NCI-H226 (cell line): ENCODE measurements around the gene LIMS1.
"Not testable (repeated sequence)": the region's sequence is repeated elsewhere in the genome, so short reads cannot be mapped to it uniquely, and the experiment has no call there.

Experiments
- DNase-seq: peaks from one replicate; pipeline ENCODE4 v3.0.0-alpha.2; 2015

The LIMS1 gene, protein sequence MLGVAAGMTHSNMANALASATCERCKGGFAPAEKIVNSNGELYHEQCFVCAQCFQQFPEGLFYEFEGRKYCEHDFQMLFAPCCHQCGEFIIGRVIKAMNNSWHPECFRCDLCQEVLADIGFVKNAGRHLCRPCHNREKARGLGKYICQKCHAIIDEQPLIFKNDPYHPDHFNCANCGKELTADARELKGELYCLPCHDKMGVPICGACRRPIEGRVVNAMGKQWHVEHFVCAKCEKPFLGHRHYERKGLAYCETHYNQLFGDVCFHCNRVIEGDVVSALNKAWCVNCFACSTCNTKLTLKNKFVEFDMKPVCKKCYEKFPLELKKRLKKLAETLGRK

DNA sequence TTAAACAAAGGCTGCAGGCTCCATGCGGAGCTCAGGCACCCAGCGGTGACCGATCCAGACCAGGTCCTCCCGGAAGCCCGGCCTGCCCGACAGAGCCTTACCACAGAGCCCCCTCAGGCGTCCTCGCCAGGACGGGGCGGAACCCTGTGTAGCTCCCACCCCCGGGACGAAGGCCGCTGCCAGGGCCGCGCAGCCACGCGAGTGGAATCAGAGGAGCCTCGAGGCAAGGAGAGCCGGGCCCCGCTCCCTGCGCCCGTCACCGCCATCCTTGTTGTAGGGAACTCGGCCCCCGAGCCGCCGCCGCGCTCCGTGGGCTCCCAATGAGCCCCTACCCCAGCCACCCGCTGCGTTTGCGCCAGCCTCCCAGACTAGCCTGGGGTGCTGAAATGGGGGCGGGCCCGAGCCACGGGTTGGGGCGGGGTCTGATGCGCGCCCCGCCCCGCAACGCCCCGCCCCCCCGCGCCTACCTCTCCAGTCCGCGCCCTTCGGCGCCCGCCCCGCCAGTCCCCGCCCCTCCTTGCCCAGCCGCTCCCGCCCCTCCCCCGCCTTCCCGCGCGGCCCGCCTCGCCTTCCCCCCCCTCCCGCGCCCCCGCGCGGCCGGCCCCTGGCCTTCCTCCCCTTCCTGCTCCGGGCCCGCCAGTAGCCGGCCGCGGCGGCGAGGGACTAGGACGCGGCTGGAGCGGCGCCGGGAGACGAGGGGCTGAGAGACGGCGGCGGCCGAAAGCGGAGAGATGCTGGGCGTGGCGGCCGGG is at the start of gene LIMS1:
LIMS1 (plus strand) TSS at position 639 of the 752 bp plus-strand sequence; CDS start at position 732, 93 bp downstream.
- peak; percentile 85 for DNase-seq

DNA sequence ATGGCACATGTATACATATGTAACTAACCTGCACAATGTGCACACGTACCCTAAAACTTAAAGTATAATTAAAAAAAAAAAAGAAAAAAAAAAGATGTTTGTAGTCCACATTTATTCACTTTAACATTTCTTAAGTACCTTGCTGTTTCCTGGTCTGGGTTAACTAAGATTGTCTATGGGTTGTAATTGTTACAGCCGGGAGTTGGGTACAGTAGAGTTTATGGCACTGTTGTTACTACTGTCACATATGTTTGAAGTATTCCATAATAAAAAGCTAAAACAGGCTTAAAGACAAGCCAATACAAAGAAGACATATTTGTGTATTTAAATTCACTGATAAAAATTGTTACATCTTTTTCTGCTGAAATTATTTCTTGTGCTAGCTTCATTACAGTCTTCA is 49.0 kb upstream of the LIMS1 start:
- DNase-seq, result no peak

GRCh38 chr2:108490506-108491122 is 43.7 kb upstream of the LIMS1 start:
- DNase-seq, result no peak

DNA sequence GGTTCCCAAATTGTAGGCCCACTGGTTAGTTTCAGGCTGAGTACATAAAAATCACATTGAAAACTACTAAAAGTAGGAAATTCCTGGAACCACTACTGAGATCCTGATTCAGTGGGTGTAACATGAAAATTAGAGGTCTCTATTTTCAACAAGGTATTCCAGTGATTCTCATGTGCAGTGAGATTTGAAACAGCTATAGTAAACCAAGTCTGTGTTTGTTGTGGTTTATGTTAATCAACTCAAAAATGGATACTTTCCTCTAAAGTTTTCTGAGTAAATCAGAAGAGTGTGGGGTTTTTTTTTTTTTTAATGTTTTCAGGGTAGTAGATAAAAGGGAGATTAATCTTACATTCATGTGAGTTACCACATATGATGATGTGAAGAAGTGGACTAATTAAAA is 42.4 kb upstream of the LIMS1 start:
- DNase-seq, result no peak

- DNase-seq, result peak; percentile 51
Measured at GRCh38 chr2:108492364-108492763, 41.9 kb upstream of the LIMS1 start.

GRCh38 chr2:108496167-108496566 is 38.1 kb upstream of the LIMS1 start:
- DNase-seq, result not testable (repeated sequence)

DNA sequence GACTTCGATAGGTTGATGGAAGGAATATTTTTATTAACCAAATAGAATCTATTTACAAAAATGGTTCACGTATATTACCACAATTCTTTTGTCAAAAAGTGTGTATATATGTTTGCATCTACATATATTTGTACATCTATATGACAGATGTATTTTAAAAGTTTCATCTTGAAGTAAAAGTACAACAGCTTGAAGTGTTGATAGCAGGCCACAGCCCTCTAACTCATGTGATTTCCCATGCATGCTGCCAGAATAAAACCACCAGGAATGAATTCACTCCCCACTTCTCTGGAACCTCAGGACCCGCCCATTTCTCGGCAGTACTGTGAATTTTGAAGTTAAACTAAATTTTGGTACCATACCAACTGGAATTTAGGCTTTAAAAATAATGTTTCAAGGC is 26.6 kb upstream of the LIMS1 start:
- DNase-seq, result not testable (repeated sequence)

GRCh38 chr2:108512431-108512830 is 21.8 kb upstream of the LIMS1 start:
- not testable (repeated sequence) for DNase-seq

DNA sequence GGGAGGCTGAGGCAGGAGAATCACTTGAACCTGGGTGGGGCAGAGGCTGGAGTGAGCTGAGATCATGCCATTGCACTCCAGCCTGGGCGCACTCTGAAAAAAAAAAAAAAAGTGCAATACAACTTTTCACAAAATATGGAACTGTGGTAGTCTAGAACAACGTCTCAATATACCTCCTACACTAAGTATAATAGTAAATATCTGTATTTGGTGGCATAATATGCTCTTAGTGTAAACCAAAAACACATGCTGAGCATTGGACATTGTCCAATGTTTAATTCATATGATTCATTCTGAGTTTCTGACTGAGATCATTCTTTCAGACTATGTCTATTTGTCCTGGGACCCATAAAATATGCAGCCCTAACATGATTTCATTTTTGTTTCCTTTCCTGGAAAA is 19.8 kb upstream of the LIMS1 start:
- DNase-seq, result not testable (repeated sequence)

GRCh38 chr2:108524688-108525087 is 9.6 kb upstream of the LIMS1 start:
- not testable (repeated sequence) for DNase-seq

DNA sequence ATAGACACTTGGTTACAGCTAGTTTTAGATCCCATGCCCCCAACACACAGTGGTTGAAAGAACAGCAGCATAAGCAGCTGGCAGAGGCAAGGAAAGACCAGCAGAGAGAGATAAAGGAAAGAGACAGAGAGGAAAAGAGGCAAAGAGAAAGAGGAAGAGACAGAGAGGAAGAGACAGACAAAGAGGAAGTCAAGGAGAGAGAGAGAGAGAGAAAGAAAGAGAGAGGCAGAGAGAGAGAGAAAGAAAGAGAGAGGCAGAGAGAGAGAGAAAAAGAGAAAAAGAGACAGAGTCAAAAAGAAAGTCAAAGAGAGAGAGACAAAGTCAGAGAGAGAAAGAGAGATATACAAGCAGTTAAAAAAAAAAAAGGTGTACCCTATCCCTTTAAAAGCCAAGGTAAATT is 9.0 kb upstream of the LIMS1 start:
- DNase-seq, result not testable (repeated sequence)

GRCh38 chr2:108531674-108532055 is 2.6 kb upstream of the LIMS1 start:
- DNase-seq, result no peak

GRCh38 chr2:108534584-108535356 is 500 bp downstream of the LIMS1 start:
- no peak for DNase-seq

GRCh38 chr2:108535357-108535631 is 1.0 kb downstream of the LIMS1 start:
- no peak for DNase-seq

DNA sequence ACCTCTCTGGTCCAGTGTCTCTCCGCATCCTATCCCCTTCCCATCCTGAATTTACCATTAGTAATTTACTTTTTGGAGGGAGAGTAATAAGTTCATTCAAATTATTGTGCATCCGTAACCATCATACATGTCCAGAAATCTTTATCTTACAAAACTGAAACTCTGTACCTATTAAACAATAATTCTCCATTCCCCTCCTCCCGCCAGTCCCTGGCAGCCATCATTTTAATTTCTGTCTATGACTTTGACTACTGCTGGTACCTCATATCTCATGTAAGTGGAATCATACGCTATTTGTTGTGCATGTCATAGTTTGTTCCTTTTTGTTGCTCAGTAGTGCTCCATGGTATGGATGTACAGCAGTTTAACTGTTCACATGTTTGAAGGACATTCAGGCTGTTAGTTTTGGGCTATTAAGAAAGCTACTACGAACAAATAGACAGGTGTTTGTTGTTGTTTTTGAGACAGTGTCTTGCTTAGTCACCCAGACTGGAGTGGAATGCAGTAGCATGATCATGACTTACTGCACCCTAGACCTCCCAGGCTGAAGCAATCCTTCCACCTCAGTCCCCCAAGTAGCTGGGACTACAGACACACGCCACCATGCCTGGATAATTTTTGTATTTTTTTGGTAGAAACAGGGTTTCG is 2.0 kb downstream of the LIMS1 start:
- DNase-seq, result no peak

DNA sequence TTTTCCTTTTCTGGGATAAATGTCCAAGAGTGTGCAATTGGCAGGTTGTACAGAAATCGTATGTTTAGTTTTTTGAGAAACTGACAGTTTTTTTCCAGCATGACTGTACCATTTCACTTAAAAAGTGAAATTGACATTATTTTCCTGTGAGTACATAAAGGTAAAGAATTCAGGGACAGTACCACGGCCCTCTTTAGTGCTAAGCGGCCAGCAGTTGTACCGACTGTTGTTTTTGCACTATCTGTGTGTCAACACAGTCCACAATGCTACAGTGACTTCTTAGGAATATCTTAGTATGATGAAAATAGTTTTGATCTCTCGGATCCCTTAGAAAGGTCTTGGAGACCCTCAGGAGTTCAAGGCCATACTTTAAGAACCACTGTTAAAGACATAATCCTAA is 2.6 kb downstream of the LIMS1 start:
- DNase-seq, result no peak

DNA sequence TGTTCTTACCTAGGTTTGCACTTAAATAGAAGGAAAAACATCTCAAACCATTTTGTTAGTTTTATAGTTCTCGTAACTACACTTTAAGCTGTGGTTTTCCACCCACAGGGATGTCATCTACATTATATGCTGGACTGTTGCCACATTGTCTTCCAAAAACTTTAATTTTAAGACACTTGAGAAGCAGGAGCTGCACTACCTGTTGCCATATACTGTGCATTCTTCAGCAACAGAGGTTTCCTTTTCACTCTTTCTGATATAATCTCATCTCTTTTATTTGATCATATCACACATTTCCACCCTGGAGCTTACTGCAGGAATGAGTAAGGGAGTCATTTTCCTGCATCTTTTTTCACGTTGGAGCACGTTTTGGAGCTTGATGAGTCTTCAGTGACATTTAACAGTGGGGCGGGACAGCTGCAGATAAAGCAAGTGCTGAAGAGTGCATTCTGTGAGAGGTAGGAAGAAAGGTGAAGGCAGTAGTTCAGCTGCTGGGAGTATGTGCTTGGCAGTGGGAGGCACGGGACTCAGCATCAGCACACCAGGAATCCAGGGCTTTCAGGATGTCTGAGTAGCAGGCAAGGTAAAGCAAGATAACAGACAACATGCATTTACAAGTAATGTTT is 3.8 kb downstream of the LIMS1 start:
- DNase-seq, result peak; percentile 89

DNA sequence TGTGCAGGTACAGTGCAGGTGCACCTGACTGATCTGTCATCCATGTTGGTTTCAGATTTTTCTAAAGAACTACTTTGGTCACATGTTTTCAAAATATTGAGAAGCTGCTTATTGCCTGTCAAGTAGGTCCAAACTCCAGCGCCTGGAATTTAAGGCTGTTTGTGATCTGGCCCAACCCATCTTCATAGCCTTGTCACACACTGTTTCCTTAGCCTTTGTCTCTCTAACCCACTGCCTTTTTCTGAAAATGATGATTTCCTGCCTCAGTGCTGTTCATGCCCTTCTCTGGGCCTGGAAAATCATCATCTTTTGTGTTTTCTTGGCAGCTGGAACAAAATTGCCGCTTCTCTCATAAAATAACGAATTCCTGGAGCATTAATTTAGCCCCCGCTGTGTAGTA is 7.2 kb downstream of the LIMS1 start:
- no peak for DNase-seq

DNA sequence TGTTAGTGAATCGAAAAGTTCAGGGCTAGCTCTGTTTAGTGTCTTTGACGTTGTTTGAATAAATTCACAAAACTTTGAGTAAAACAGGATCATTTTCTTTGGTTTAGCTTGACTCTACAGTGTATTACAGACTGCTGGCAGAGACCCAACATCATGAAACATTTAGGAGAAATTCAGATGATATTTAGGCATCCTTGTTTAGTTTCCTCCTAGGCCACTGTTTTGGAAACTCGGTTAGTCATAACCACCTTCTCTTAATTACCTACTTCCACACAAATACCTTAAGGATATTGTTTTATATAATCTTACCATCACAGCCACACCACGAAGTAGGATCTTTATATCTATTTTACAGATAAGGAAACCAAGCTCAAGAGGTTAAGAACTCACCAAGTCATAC is 7.8 kb downstream of the LIMS1 start:
- DNase-seq, result peak; percentile 27

DNA sequence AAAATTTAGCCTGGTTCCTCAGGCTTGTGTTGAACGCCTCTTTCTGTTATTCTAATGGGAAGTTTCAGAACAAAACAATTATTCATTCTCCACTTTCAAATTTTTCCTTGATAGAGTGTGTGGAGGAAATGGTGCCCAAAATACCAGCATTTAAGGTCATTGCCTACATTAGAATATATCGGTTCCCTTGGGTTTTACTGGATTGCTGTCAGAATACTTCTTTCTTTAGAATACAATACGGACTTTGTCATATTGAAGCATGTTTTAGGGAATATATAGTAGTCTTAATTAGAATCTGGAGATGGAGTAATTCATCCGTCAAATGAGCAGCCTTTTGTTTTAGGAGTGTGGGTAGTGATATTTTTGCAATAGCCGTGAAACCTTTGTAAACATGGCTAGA is 13.3 kb downstream of the LIMS1 start:
- no peak for DNase-seq

DNA sequence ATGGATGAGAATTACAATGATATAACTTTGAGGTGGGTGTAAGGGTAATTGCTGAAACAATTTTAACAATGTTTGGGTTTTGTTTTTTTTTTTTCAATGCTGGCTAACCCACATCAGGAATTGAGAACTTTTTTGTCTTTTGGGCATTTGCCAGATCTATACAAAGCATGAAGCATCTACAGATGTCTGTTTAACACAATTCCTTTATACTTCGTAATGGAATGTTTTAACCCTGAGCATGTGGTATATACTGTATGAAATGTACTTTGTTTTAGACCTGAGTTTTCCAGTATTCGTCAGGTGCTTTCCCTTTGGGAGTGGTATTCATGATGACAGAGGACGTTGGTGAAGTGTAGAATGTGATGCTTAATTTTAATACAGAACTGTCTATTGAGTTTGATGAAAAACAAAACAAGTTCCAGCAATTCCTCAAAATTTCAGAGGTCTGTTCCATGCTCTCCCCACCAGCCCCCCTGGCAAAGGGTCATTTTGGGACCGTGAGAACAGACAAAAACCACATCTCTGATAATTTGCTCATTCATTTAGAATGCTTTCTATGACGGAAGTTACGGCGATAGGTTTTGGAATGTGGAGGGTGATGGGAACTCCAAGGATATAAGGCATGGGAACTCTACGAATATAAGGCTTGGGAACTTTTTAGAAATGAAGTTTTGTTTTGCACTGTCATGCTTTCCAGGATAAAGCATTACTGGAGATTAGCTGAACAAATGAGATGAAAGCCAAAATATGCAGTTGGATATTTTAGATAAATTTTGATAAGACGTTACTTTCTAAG is 14.1 kb downstream of the LIMS1 start:
- DNase-seq, result no peak

GRCh38 chr2:108552566-108552965 is 18.3 kb downstream of the LIMS1 start:
- no peak for DNase-seq
